RWPE1 (cell line): ENCODE measurements around the gene IHH.

Source experiments
- CTCF ChIA-PET: fragments of 350-600 bp; sonication (Branson Sonifier 250); formaldehyde crosslinking; extraction: SDS; loops from one replicate; lab custom pipeline; 2021; lab: Yijun Ruan, JAX
- POLR2A ChIA-PET: fragments of 400-600 bp; formaldehyde crosslinking; extraction: SDS; loops from one replicate; lab custom pipeline; 2020; ENCODE audit warnings: antibody characterized with exemption; ENCODE audit not compliant: low non-redundant PET; lab: Yijun Ruan, JAX
- DNase-seq: peaks from one replicate; pipeline ENCODE4 v3.0.0; 2012; ENCODE audit warnings: low spot score
- H3K27ac ChIP-seq: fragments of 450-650 bp; 2 replicates; pipeline ENCODE4 v1.5.1; 2017
- CTCF ChIP-seq: fragments of 450-650 bp; conservative IDR thresholded peaks from 2 replicates; pipeline ENCODE4 v1.5.1; 2017; ENCODE audit warnings: low read depth, mild to moderate bottlenecking

The IHH gene

GRCh38 chr2:219037783-219038499 is 22.8 kb downstream of the IHH start:
- ChIA-PET CTCF (interaction anchor here (0.6 to 1.6 kb wide), 5 partner anchors 8 to 95 kb away, joined by 3 to 5 read pairs (median 5); no protein-coding TSS in a partner anchor), POLR2A (no interaction called here)
- no peak for TF ChIP-seq CTCF
- no peak for DNase-seq
- no peak overlapping the region for H3K27ac ChIP-seq

- CTCF ChIA-PET = interaction anchor here (0.7 to 0.8 kb wide), 2 partner anchors 121 to 124 kb away, joined by 6 to 8 read pairs; no protein-coding TSS in a partner anchor
- no peak for TF ChIP-seq CTCF
- POLR2A ChIA-PET = no interaction called here
These were observed 24.8 kb downstream of the IHH start for GRCh38 chr2:219035942-219036341.

GRCh38 chr2:219034823-219035222 is 25.9 kb downstream of the IHH start:
- DNase-seq = no peak
- TF ChIP-seq CTCF = no peak
- POLR2A ChIA-PET = no interaction called here

More at GRCh38 chr2:219035942-219036341, 24.8 kb downstream of the IHH start:
- H3K27ac ChIP-seq = no peak overlapping the region
- no peak for DNase-seq

GRCh38 chr2:219032051-219032745 is 28.5 kb downstream of the IHH start:
- no peak overlapping the region for H3K27ac ChIP-seq
- ChIA-PET CTCF (interaction anchor here (1.0 to 1.3 kb wide), 2 partner anchors 36 to 88 kb away, joined by 4 read pairs; no protein-coding TSS in a partner anchor), POLR2A (no interaction called here)
- TF ChIP-seq CTCF = no peak
- no peak for DNase-seq

More at GRCh38 chr2:219034823-219035222, 25.9 kb downstream of the IHH start:
- H3K27ac ChIP-seq = no peak overlapping the region
- CTCF ChIA-PET = no interaction called here

- POLR2A ChIA-PET = no interaction called here
- CTCF ChIA-PET = interaction anchor here (0.5 to 2.7 kb wide), 6 partner anchors 27 to 104 kb away, joined by 3 to 34 read pairs (median 6); no protein-coding TSS in a partner anchor
- H3K27ac ChIP-seq = no peak overlapping the region
- DNase-seq = no peak
- TF ChIP-seq CTCF = no peak
These were observed 29.5 kb downstream of the IHH start for GRCh38 chr2:219031005-219031738.
